B cell (primary cell): ENCODE results near the gene TOMM34.

Experiments
- EZH2 ChIP-seq: IDR thresholded peaks from 2 replicates; pipeline ENCODE4 v1.6.1; 2012; ENCODE audit warnings: borderline replicate concordance, low read depth, mild to moderate bottlenecking, moderate library complexity, low read length; ENCODE audit not compliant: insufficient read depth, poor library complexity, severe bottlenecking
- TF ChIP-seq, protein P1 (sequence below): fragments of 200-600 bp; IDR thresholded peaks from one replicate; pipeline ENCODE4 v1.8.0; 2022; ENCODE audit warnings: antibody characterized with exemption, mild to moderate bottlenecking

DNA sequence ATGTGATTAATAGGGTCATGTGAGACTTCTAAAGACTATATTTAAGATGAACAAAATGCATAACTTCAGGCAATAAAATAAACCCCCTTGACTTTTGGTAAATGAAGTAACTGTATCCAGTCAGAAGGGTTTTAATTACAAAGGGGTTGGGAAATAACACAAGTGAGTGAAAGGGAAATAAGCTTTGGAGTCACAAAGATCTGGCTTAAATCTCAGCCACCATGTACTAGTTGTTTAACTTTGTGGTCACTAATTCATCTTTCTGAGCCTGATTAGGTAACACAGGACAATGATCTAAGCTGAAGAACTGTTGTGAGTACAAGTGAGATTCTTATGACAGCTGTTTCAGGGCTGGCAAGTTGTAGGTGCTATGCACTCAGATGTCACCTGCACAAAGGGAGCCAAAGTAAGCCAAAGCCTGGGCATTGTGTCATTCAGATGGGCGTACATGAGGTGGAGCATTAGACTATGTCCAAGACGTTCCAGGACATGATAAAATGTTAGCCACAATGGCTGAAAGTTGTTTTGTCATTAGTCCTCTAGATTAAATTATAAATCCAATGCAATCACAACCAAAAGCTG, 13.8 kb downstream of the TOMM34 start:
- TF ChIP-seq, protein P1, sequence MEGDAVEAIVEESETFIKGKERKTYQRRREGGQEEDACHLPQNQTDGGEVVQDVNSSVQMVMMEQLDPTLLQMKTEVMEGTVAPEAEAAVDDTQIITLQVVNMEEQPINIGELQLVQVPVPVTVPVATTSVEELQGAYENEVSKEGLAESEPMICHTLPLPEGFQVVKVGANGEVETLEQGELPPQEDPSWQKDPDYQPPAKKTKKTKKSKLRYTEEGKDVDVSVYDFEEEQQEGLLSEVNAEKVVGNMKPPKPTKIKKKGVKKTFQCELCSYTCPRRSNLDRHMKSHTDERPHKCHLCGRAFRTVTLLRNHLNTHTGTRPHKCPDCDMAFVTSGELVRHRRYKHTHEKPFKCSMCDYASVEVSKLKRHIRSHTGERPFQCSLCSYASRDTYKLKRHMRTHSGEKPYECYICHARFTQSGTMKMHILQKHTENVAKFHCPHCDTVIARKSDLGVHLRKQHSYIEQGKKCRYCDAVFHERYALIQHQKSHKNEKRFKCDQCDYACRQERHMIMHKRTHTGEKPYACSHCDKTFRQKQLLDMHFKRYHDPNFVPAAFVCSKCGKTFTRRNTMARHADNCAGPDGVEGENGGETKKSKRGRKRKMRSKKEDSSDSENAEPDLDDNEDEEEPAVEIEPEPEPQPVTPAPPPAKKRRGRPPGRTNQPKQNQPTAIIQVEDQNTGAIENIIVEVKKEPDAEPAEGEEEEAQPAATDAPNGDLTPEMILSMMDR, result no peak
- TF ChIP-seq EZH2, result no peak
